Effector memory CD4-positive, alpha-beta T cell (primary cell): ENCODE results near the gene ZFP90.

Experiments used
- DNase-seq, 3 donors: peaks; one replicate each; pipeline ENCODE4 v3.0.0-alpha.2; 2020
- H3K27ac ChIP-seq: 2 replicates; pipeline ENCODE4 v1.7.0; 2013; ENCODE audit warnings: mild to moderate bottlenecking, low read length, moderate library complexity; ENCODE audit not compliant: insufficient read depth, poor library complexity, severe bottlenecking
- H3K27me3 ChIP-seq: replicated peaks from 2 replicates; pipeline ENCODE4 v1.7.0; 2013; ENCODE audit warnings: mild to moderate bottlenecking, low read length; ENCODE audit not compliant: insufficient read depth, control insufficient read depth, poor library complexity, severe bottlenecking
- H3K36me3 ChIP-seq: 2 replicates; pipeline ENCODE4 v1.7.0; 2013; ENCODE audit warnings: mild to moderate bottlenecking, low read length, moderate library complexity; ENCODE audit not compliant: control insufficient read depth, insufficient read depth
- H3K4me1 ChIP-seq: 2 replicates; pipeline ENCODE4 v1.7.0; 2013; ENCODE audit warnings: low read length, mild to moderate bottlenecking; ENCODE audit not compliant: control insufficient read depth, insufficient read depth, poor library complexity, severe bottlenecking
- H3K4me3 ChIP-seq: 2 replicates; pipeline ENCODE4 v1.7.0; 2013; ENCODE audit warnings: low read length, low read depth, mild to moderate bottlenecking; ENCODE audit not compliant: insufficient read depth, poor library complexity, severe bottlenecking
- H3K9me3 ChIP-seq: 2 replicates; pipeline ENCODE4 v1.7.0; 2013; ENCODE audit warnings: mild to moderate bottlenecking, low read length, moderate library complexity; ENCODE audit not compliant: control insufficient read depth

ZFP90 gene

GRCh38 chr16:68514511-68514910, 24.6 kb upstream of the ZFP90 start:
- H3K9me3 ChIP-seq = no peaks in the 10 kb centered on the region
- H3K27ac ChIP-seq = no peak overlapping the region
- H3K4me1 ChIP-seq = peaks cover 4% of the 10 kb centered on the region
- no peaks in the 10 kb centered on the region for H3K27me3 ChIP-seq
- H3K4me3 ChIP-seq = no peak overlapping the region
- DNase-seq = no peak
- no peaks in the 10 kb centered on the region for H3K36me3 ChIP-seq

GRCh38 chr16:68517606-68518166, 21.4 kb upstream of the ZFP90 start:
- H3K27me3 ChIP-seq = no peaks in the 10 kb centered on the region
- no peaks in the 10 kb centered on the region for H3K9me3 ChIP-seq
- no peak overlapping the region for H3K4me3 ChIP-seq
- no peak overlapping the region for H3K27ac ChIP-seq
- peaks cover 7% of the 10 kb centered on the region for H3K4me1 ChIP-seq
- DNase-seq = no peak
- H3K36me3 ChIP-seq = no peaks in the 10 kb centered on the region

GRCh38 chr16:68519225-68519745, 19.8 kb upstream of the ZFP90 start:
- H3K27me3 ChIP-seq = no peaks in the 10 kb centered on the region

GRCh38 chr16:68520649-68521086, 18.4 kb upstream of the ZFP90 start:
- no peaks in the 10 kb centered on the region for H3K9me3 ChIP-seq
- no peaks in the 10 kb centered on the region for H3K36me3 ChIP-seq
- peak; percentile 68 to 80 (median 72) for DNase-seq
- no peak overlapping the region for H3K27ac ChIP-seq
- no peaks in the 10 kb centered on the region for H3K27me3 ChIP-seq
- H3K4me3 ChIP-seq = peak overlapping the region; percentile 16
- H3K4me1 ChIP-seq = peaks cover 7% of the 10 kb centered on the region

More at GRCh38 chr16:68519225-68519745, 19.8 kb upstream of the ZFP90 start:
- Histone ChIP-seq H3K4me3 (no peak overlapping the region), H3K4me1 (peaks cover 7% of the 10 kb centered on the region), H3K9me3 (no peaks in the 10 kb centered on the region), H3K27ac (no peak overlapping the region), H3K36me3 (no peaks in the 10 kb centered on the region)
- no peak for DNase-seq

- Histone ChIP-seq H3K27ac (no peak overlapping the region), H3K27me3 (no peaks in the 10 kb centered on the region), H3K4me1 (peaks cover 7% of the 10 kb centered on the region), H3K9me3 (no peaks in the 10 kb centered on the region), H3K36me3 (no peaks in the 10 kb centered on the region), H3K4me3 (no peak overlapping the region)
- DNase-seq = no peak
Observed at GRCh38 chr16:68524069-68524820, 14.8 kb upstream of the ZFP90 start.

GRCh38 chr16:68526143-68526781, 12.8 kb upstream of the ZFP90 start:
- DNase-seq = no peak
- H3K36me3 ChIP-seq = no peaks in the 10 kb centered on the region
- no peak overlapping the region for H3K4me3 ChIP-seq
- H3K9me3 ChIP-seq = no peaks in the 10 kb centered on the region
- no peaks in the 10 kb centered on the region for H3K27me3 ChIP-seq
- H3K27ac ChIP-seq = no peak overlapping the region
- H3K4me1 ChIP-seq = peaks cover 15% of the 10 kb centered on the region

- no peak for DNase-seq
- Histone ChIP-seq H3K27ac (no peak overlapping the region), H3K9me3 (no peaks in the 10 kb centered on the region), H3K36me3 (no peaks in the 10 kb centered on the region), H3K4me3 (no peak overlapping the region), H3K27me3 (no peaks in the 10 kb centered on the region), H3K4me1 (peaks cover 15% of the 10 kb centered on the region)
Observed at GRCh38 chr16:68526782-68527145, 12.3 kb upstream of the ZFP90 start.

GRCh38 chr16:68528233-68528632, 10.9 kb upstream of the ZFP90 start:
- Histone ChIP-seq H3K4me1 (peaks cover 15% of the 10 kb centered on the region), H3K27me3 (no peaks in the 10 kb centered on the region), H3K27ac (no peak overlapping the region), H3K9me3 (no peaks in the 10 kb centered on the region), H3K36me3 (no peaks in the 10 kb centered on the region), H3K4me3 (no peak overlapping the region)
- no peak for DNase-seq

- Histone ChIP-seq H3K36me3 (no peaks in the 10 kb centered on the region), H3K27me3 (no peaks in the 10 kb centered on the region), H3K4me1 (peaks cover 15% of the 10 kb centered on the region), H3K9me3 (no peaks in the 10 kb centered on the region), H3K27ac (no peak overlapping the region), H3K4me3 (no peak overlapping the region)
- DNase-seq = peak; percentile 75 to 82 (median 77)
Observed at GRCh38 chr16:68528686-68529379, 10.3 kb upstream of the ZFP90 start.
